Erythroblast (primary cell): Measurements from ENCODE around the gene HPCAL4.

Source experiments
- GATA1 ChIP-seq: IDR thresholded peaks from 2 replicates; pipeline ENCODE4 v1.6.1; 2011; ENCODE audit warnings: low read depth, mild to moderate bottlenecking, control low read depth, low read length, moderate library complexity
- POLR2A ChIP-seq: IDR thresholded peaks from 2 replicates; pipeline ENCODE4 v1.6.1; 2011; ENCODE audit warnings: mild to moderate bottlenecking, low read length

DNA sequence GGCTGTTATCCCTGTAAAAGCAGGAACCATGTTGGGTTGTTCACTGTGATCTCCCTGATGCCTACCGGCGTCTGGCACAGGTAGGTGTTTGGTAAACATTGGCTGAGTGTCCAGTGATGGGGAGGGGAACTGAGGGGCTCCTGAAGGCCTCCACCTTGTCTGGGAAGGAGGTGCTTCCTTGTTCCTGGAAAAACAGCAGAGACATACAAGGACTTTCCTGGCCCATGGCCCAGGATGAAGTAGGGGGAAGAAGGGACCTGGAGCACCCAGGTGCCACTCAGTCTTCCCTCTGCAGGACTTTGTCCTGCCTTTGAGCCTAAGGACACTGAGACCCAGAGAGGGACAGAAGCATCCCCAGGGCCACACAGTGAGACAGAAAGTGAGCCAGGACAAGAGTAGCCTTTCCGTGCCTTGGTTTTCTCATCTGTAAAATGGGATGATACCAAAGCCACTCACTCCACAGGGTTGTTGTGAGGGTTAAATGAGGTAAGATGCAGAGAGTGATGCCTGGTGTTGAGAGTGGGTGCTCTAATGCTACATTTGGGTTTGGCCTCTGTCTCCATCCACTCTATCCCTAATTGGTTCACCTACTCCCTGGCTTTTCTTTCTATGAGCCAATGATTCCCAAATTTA is 45.7 kb downstream of the HPCAL4 start:
- TF ChIP-seq POLR2A (no peak), GATA1 (no peak)
